ENCODE measurements around the gene GAB2.
"Not testable (repeated sequence)": the region's sequence is repeated elsewhere in the genome, so short reads cannot be mapped to it uniquely, and the experiment has no call there.

DNA sequence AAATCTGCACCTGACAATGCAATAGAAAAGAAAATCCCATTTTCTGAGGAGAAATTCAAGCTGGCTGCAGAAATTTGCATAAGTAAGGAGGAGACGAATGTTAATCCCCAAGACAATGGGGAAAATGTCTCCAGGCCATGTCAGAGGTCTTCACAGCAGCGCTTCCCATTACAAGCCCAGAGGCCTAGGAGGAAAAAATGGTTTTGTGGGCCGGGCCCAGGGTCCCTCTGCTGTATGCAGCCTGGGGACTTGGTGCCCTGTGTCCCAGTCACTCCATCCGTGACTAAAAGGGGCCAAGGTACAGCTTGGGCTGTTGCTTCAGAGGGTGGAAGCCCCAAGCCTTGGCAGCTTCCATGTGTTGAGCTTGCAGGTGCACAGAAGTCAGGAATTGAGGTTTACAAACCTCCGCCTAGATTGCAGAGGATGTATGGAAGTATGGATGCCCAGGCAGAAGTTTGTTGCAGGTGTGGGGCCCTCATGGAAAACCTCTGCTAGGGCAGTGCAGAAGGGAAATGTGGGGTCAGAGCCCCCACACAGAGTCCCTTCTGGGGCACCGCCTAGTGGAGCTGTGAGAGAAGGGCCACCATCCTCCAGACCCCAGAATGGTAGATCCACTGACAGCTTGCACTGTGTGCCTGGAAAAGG is 144.9 kb downstream of the GAB2 start:
- TF ChIP-seq, protein P1, sequence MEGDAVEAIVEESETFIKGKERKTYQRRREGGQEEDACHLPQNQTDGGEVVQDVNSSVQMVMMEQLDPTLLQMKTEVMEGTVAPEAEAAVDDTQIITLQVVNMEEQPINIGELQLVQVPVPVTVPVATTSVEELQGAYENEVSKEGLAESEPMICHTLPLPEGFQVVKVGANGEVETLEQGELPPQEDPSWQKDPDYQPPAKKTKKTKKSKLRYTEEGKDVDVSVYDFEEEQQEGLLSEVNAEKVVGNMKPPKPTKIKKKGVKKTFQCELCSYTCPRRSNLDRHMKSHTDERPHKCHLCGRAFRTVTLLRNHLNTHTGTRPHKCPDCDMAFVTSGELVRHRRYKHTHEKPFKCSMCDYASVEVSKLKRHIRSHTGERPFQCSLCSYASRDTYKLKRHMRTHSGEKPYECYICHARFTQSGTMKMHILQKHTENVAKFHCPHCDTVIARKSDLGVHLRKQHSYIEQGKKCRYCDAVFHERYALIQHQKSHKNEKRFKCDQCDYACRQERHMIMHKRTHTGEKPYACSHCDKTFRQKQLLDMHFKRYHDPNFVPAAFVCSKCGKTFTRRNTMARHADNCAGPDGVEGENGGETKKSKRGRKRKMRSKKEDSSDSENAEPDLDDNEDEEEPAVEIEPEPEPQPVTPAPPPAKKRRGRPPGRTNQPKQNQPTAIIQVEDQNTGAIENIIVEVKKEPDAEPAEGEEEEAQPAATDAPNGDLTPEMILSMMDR (IDR thresholded peaks at IDR 0.05; ENCODE audit: poor library complexity): not testable (repeated sequence)
- not testable (repeated sequence) for TF ChIP-seq EZH2 (IDR thresholded peaks at IDR 0.05; ENCODE audit: borderline replicate concordance); EZH2phosphoT487 (IDR thresholded peaks at IDR 0.05; ENCODE audit: low read depth, severe bottlenecking, unreplicated experiment)

Measured in hepatocyte (in vitro differentiated cells).